Amygdala (tissue), 56 donors: ENCODE data around the gene ADGRG4.

Source experiments
- DNase-seq, 56 donors: peaks; one replicate each; lab custom pipeline; 2025; lab: John Stamatoyannopoulos, UW

ADGRG4 gene

GRCh38 chrX:136453114-136453513, 152.4 kb downstream of the ADGRG4 start:
- no peak for DNase-seq

- DNase-seq = no peak
Observed at GRCh38 chrX:136453771-136454170, 153.0 kb downstream of the ADGRG4 start.

GRCh38 chrX:136456133-136456532, 155.4 kb downstream of the ADGRG4 start:
- no peak for DNase-seq

GRCh38 chrX:136457303-136457917, 156.6 kb downstream of the ADGRG4 start:
- no peak for DNase-seq

- DNase-seq = no peak
Observed at GRCh38 chrX:136464589-136464988, 163.8 kb downstream of the ADGRG4 start.
